A549 treated with AZD9567 at 1 μM for 4 hours (cell line): ENCODE results near the gene TRAPPC6A. TPM values are rescaled to one million over a fixed set of nuclear protein-coding genes. Genes with fewer than 3 reads are reported as not detected.

Source experiments
- total RNA-seq: library from RNA; stranded (reverse); fragments of 200-300 nt; extraction: Qiagen RNA extraction; gene quantifications from 5 replicates; pipeline ENCODE4 v1.2.3, GENCODE V29; 2022; ENCODE audit not compliant: insufficient read depth

The TRAPPC6A gene, protein sequence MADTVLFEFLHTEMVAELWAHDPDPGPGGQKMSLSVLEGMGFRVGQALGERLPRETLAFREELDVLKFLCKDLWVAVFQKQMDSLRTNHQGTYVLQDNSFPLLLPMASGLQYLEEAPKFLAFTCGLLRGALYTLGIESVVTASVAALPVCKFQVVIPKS
- total RNA-seq: 35.3 to 48.3 TPM (median 43.4 TPM) in 5 replicates

DNA sequence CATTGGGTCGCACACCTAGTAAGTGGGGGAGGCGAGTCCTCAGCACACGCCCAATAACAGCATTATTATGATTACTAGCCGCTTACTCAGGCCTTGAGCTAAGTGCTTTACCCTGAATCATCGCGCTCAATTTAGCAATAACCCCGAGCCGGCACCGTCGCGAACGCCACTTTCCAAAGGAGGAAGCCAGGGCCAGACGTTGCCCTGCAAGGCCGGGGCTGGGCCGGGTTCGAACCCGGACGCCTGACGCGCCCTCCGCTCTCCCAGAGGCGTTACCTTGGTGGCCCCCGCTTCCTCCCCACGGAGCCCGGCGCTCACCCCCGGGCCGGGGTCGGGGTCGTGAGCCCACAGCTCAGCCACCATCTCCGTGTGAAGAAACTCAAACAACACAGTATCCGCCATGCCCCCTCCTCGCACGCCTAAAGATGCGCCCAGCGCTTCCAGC lies at the start of gene TRAPPC6A:
Gene TRAPPC6A (minus strand): TSS at position 421 of the 445 bp plus-strand sequence. CDS start 19 bp downstream, at position 402.

DNA sequence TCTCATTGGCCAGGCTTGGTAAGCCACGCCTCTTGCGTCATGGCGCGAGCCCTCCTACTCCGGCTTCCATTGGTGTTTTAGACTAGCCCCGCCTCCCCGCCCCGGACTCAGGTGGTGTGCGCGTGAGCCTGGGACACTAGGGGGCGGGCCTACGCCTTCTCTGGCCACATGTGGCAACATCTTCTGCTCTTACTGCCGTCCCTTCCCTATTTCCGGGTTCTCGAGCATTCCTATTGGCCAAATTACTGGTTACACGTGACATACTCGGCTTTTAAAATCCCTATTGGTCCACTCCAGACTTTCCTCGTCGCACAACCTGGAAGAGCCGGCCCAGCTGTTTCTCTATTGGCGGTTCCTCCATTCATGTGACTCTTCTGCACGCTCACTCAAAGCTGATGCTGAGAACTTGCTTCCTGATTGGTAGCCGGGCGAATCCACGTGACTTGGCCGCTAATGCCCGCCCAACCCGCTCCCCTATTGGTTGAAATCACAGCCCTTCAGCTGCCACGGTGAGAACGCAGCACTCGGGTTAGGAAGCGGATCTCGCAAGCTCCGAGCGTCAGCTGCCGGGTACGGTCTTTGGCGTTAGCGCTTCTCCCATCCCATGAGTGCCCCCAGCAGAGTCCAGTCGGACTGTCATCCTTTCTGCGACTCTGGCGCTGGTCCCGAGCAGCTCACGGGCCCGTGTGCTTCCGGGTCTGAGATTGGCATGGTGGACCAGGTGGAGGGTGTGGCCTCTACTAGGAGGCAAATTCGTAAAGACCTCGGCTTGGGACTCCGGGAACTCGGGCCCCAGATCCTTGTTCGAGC lies 430 bp upstream of the TRAPPC6A start, which contains the start of gene BLOC1S3:
Gene BLOC1S3 (plus strand): TSS at position 523 of the 810 bp plus-strand sequence. CDS start 513 bp downstream, outside the sequence.

GRCh38 chr19:45160870-45161737 lies 16.9 kb downstream of the TRAPPC6A start, which contains the start of gene NKPD1:
Gene NKPD1 (minus strand): TSS chr19:45160982. CDS start chr19:45160150, 832 bp downstream.

Other genes starting within 250 kb of the TRAPPC6A start
- gene APOC4, start 236.0 kb downstream of the TRAPPC6A start, total RNA-seq: not detected in 5 replicates
- gene APOC2, start 232.2 kb downstream of the TRAPPC6A start, total RNA-seq: not detected in 5 replicates
- 149 to 198 TPM (median 172 TPM) in 5 replicates for gene CLPTM1, start 222.9 kb downstream of the TRAPPC6A start, total RNA-seq
- gene RELB, start 176.8 kb downstream of the TRAPPC6A start, total RNA-seq: 18.2 to 47.3 TPM (median 36.6 TPM) in 5 replicates
- 32.1 to 79.8 TPM (median 76.7 TPM) in 5 replicates for gene CLASRP, start 139.2 kb downstream of the TRAPPC6A start, total RNA-seq
- 14.1 to 18.2 TPM (median 16.0 TPM) in 5 replicates for gene ZNF296, start 101.8 kb downstream of the TRAPPC6A start, total RNA-seq
- gene GEMIN7, start 99.0 kb downstream of the TRAPPC6A start, total RNA-seq: 88.7 to 119 TPM (median 100 TPM) in 5 replicates
- 16.0 to 39.6 TPM (median 38.4 TPM) in 5 replicates for gene PPP1R37, start 85.1 kb downstream of the TRAPPC6A start, total RNA-seq
- 0.28 to 0.40 TPM (median 0.35 TPM) in 4 of 5 replicates, not detected in the other for gene NKPD1, start 17.3 kb downstream of the TRAPPC6A start, total RNA-seq
- gene BLOC1S3, start 547 bp upstream of the TRAPPC6A start, total RNA-seq: 18.7 to 23.9 TPM (median 21.8 TPM) in 5 replicates
- gene EXOC3L2, start 67.2 kb upstream of the TRAPPC6A start, total RNA-seq: 1.2 to 2.0 TPM (median 1.6 TPM) in 4 of 5 replicates, not detected in the other
- 6.2 to 9.4 TPM (median 7.8 TPM) in 5 replicates for gene MARK4, start 73.0 kb upstream of the TRAPPC6A start, total RNA-seq
- 0.05 to 0.07 TPM in 2 of 5 replicates, not detected in the others for gene CKM, start 144.6 kb upstream of the TRAPPC6A start, total RNA-seq
- 0.87 to 1.3 TPM (median 0.91 TPM) in 4 of 5 replicates, not detected in the other for gene KLC3, start 162.5 kb upstream of the TRAPPC6A start, total RNA-seq
- gene ERCC2, start 192.3 kb upstream of the TRAPPC6A start, total RNA-seq: 11.4 to 14.4 TPM (median 14.2 TPM) in 5 replicates
- 19.0 to 37.6 TPM (median 35.5 TPM) in 5 replicates for gene PPP1R13L, start 226.8 kb upstream of the TRAPPC6A start, total RNA-seq
- 47.1 to 57.7 TPM (median 51.3 TPM) in 5 replicates for gene POLR1G, start 228.4 kb upstream of the TRAPPC6A start, total RNA-seq
- gene ERCC1, start 245.7 kb upstream of the TRAPPC6A start, total RNA-seq: 139 to 171 TPM (median 165 TPM) in 5 replicates